Activated gamma-delta T cell (primary cell): Measurements from ENCODE around the gene APOE.
"Not testable (repeated sequence)": the region's sequence is repeated elsewhere in the genome, so short reads cannot be mapped to it uniquely, and the experiment has no call there.

Source experiments
- DNase-seq: peaks from one replicate; lab custom pipeline; 2025; lab: John Stamatoyannopoulos, UW

APOE gene

GRCh38 chr19:44909775-44910174, 4.2 kb downstream of the APOE start:
- no peak for DNase-seq

- DNase-seq, result not testable (repeated sequence)
These were observed 6.3 kb downstream of the APOE start for GRCh38 chr19:44911896-44912295.

GRCh38 chr19:44912854-44913253, 7.3 kb downstream of the APOE start:
- DNase-seq, result no peak

- DNase-seq, result not testable (repeated sequence)
These were observed 8.2 kb downstream of the APOE start for GRCh38 chr19:44913512-44914432.

GRCh38 chr19:44914433-44915206, 9.0 kb downstream of the APOE start, which contains the start of gene APOC1:
APOC1 (plus strand) TSS chr19:44914608; CDS start chr19:44914892, 284 bp downstream.
- not testable (repeated sequence) for DNase-seq

GRCh38 chr19:44924243-44924725, 18.7 kb downstream of the APOE start:
- DNase-seq, result no peak

- DNase-seq, result no peak
These were observed 19.7 kb downstream of the APOE start for GRCh38 chr19:44925114-44925891.

- DNase-seq, result not testable (repeated sequence)
These were observed 20.9 kb downstream of the APOE start for GRCh38 chr19:44926245-44927077.

- DNase-seq, result no peak
These were observed 22.1 kb downstream of the APOE start for GRCh38 chr19:44927746-44928145.

GRCh38 chr19:44930088-44930487, 24.5 kb downstream of the APOE start:
- DNase-seq, result no peak

GRCh38 chr19:44931541-44931940, 25.9 kb downstream of the APOE start:
- no peak for DNase-seq

GRCh38 chr19:44939668-44940067, 34.1 kb downstream of the APOE start:
- no peak for DNase-seq

GRCh38 chr19:44942067-44942571, 36.5 kb downstream of the APOE start, which contains the start of gene APOC4:
APOC4 (plus strand) TSS chr19:44942237; CDS start chr19:44942278, 41 bp downstream.
- DNase-seq, result no peak

- no peak for DNase-seq
These were observed 38.2 kb downstream of the APOE start for GRCh38 chr19:44943801-44944249.

GRCh38 chr19:44947041-44947581, 41.5 kb downstream of the APOE start:
- no peak for DNase-seq

GRCh38 chr19:44948237-44948636, 42.6 kb downstream of the APOE start:
- no peak for DNase-seq

- no peak for DNase-seq
These were observed 43.3 kb downstream of the APOE start for GRCh38 chr19:44948763-44949374.

GRCh38 chr19:44949550-44949949, 44.0 kb downstream of the APOE start:
- DNase-seq, result no peak
